IMR-90 (cell line): Measurements from ENCODE around the gene MYH6. TPM values are rescaled to one million over a fixed set of nuclear protein-coding genes. Genes with fewer than 3 reads are reported as not detected.

Experiments
- ATAC-seq: fragments of 200-7000 bp; cut with Tn5 transposase; 2 replicates; pipeline ENCODE4 v1.9.1; 2020; ENCODE audit warnings: low read depth, mild to moderate bottlenecking, moderate library complexity
- BruUV-seq: library from RNA; stranded (reverse); fragments of 400-500 nt; replicated peaks from 2 replicates; lab custom pipeline; 2021; lab: Mats Ljungman, UMichigan
- CTCF ChIA-PET: fragments of 300-600 bp; formaldehyde crosslinking; extraction: SDS; loops from one replicate; lab custom pipeline; 2021; ENCODE audit warnings: antibody characterized with exemption; lab: Yijun Ruan, JAX
- POLR2A ChIA-PET: fragments of 300-600 bp; sonication (Branson Sonifier 250); formaldehyde crosslinking; loops from one replicate; lab custom pipeline; 2022; ENCODE audit warnings: antibody characterized with exemption; ENCODE audit not compliant: unreplicated experiment; lab: Charles Lee
- DNase-seq: peaks from one replicate; pipeline ENCODE4 v3.0.0; 2013
- H2AFZ ChIP-seq: replicated peaks from 2 replicates; pipeline ENCODE3; 2013; ENCODE audit warnings: low read length, mild to moderate bottlenecking; ENCODE audit not compliant: poor library complexity
- H2AK5ac ChIP-seq: 2 replicates; pipeline ENCODE4 v1.6.1; 2013; ENCODE audit warnings: low read depth, low read length, inconsistent platforms
- H2AK9ac ChIP-seq: replicated peaks from 2 replicates; pipeline ENCODE3; 2013; ENCODE audit warnings: mild to moderate bottlenecking, low read depth, low read length, moderate library complexity; ENCODE audit not compliant: poor library complexity
- H2BK120ac ChIP-seq: 2 replicates; pipeline ENCODE4 v1.6.1; 2013; ENCODE audit warnings: low read depth, low read length, inconsistent platforms
- H2BK15ac ChIP-seq: 3 replicates; pipeline ENCODE4 v1.6.1; 2013; ENCODE audit warnings: low read depth, low read length, inconsistent platforms
- H2BK20ac ChIP-seq: 2 replicates; pipeline ENCODE4 v1.6.1; 2013; ENCODE audit warnings: low read depth, mild to moderate bottlenecking, inconsistent platforms, low read length, moderate library complexity
- H2BK5ac ChIP-seq: 2 replicates; pipeline ENCODE4 v1.6.1; 2013; ENCODE audit warnings: mild to moderate bottlenecking, low read depth, low read length, inconsistent platforms; ENCODE audit not compliant: poor library complexity, severe bottlenecking
- H3K14ac ChIP-seq: replicated peaks from 2 replicates; pipeline ENCODE4 v1.6.1; 2013; ENCODE audit warnings: low read depth, low read length, inconsistent platforms
- H3K18ac ChIP-seq: 2 replicates; pipeline ENCODE4 v1.6.1; 2013; ENCODE audit warnings: low read depth, low read length, control low read depth
- H3K23ac ChIP-seq: 2 replicates; pipeline ENCODE4 v1.6.1; 2013; ENCODE audit warnings: low read depth, low read length, inconsistent platforms
- H3K27ac ChIP-seq: 2 replicates; pipeline ENCODE4 v1.5.1; 2013; ENCODE audit warnings: mild to moderate bottlenecking, control low read depth, low read length; ENCODE audit not compliant: insufficient read depth
- H3K27me3 ChIP-seq: 2 replicates; pipeline ENCODE4 v1.6.1; 2013; ENCODE audit warnings: low read length; ENCODE audit not compliant: control insufficient read depth, insufficient read depth
- H3K36me3 ChIP-seq: 2 replicates; pipeline ENCODE4 v1.6.1; 2013; ENCODE audit warnings: low read length, mixed read lengths; ENCODE audit not compliant: control insufficient read depth, insufficient read depth
- H3K4ac ChIP-seq: 2 replicates; pipeline ENCODE4 v1.6.1; 2013; ENCODE audit warnings: low read depth, low read length, inconsistent platforms
- H3K4me1 ChIP-seq: 2 replicates; pipeline ENCODE4 v1.6.1; 2013; ENCODE audit warnings: low read length, mixed read lengths; ENCODE audit not compliant: control insufficient read depth, insufficient read depth
- H3K4me2 ChIP-seq: 2 replicates; pipeline ENCODE4 v1.6.1; 2013; ENCODE audit warnings: low read depth, mild to moderate bottlenecking, control low read depth, low read length, moderate library complexity
- H3K4me3 ChIP-seq: 2 replicates; pipeline ENCODE4 v1.5.1; 2013; ENCODE audit warnings: low read depth, mild to moderate bottlenecking, control low read depth, low read length, moderate library complexity; ENCODE audit not compliant: insufficient read depth
- H3K56ac ChIP-seq: 2 replicates; pipeline ENCODE4 v1.6.1; 2013; ENCODE audit warnings: low read length, inconsistent platforms; ENCODE audit not compliant: insufficient read depth; ENCODE audit errors: extremely low read depth
- H3K79me1 ChIP-seq, 2 experiments: 2 replicates each; pipeline ENCODE4 v1.6.1; 2013; ENCODE audit warnings: low read length in 2 of 2, inconsistent platforms in 1 of 2, low read depth in 1 of 2
- H3K9ac ChIP-seq: 2 replicates; pipeline ENCODE4 v1.6.1; 2013; ENCODE audit warnings: low read depth, low read length, control low read depth
- H3K9me1 ChIP-seq: 2 replicates; pipeline ENCODE4 v1.6.1; 2013; ENCODE audit warnings: low read length, inconsistent platforms; ENCODE audit not compliant: insufficient read depth
- H3K9me3 ChIP-seq: 2 replicates; pipeline ENCODE4 v1.6.1; 2013; ENCODE audit warnings: low read length; ENCODE audit not compliant: control insufficient read depth, insufficient read depth
- H4K20me1 ChIP-seq: 2 replicates; pipeline ENCODE4 v1.6.1; 2013; ENCODE audit warnings: low read length, inconsistent platforms; ENCODE audit not compliant: insufficient read depth
- H4K5ac ChIP-seq: 2 replicates; pipeline ENCODE4 v1.6.1; 2013; ENCODE audit warnings: mild to moderate bottlenecking, low read depth, low read length, control low read depth
- H4K8ac ChIP-seq, 2 experiments: 2 replicates each; pipeline ENCODE4 v1.6.1; 2013; ENCODE audit warnings: low read depth in 2 of 2, low read length in 2 of 2, control low read depth in 1 of 2, inconsistent platforms in 1 of 2
- H4K91ac ChIP-seq: 2 replicates; pipeline ENCODE4 v1.6.1; 2013; ENCODE audit warnings: low read depth, low read length, inconsistent platforms; ENCODE audit not compliant: insufficient read depth
- CEBPB ChIP-seq: IDR thresholded peaks from 2 replicates; pipeline ENCODE4 v1.6.1; 2012; ENCODE audit warnings: low read depth, low read length, improper control_type of control experiment
- NFE2L2 ChIP-seq: fragments of 150-350 bp; IDR thresholded peaks from 2 replicates; pipeline ENCODE4 v1.6.1; 2016; ENCODE audit warnings: low read depth, mild to moderate bottlenecking, low read length
- RFX5 ChIP-seq: IDR thresholded peaks from 2 replicates; pipeline ENCODE4 v1.8.0; 2012; ENCODE audit warnings: low read depth, mild to moderate bottlenecking, low read length, moderate library complexity
- WGBS, 2 experiments: methylation state at CpG; one replicate each; pipeline versions ENCODE4 v1.1.5 to v1.1.7; 2013; ENCODE audit warnings: missing lambda C conversion rate in 2 of 2; ENCODE audit not compliant: insufficient read length in 1 of 2; ENCODE audit errors: extremely low coverage in 2 of 2; 5-methylcytosine and 5-hydroxymethylcytosine counted together
- dilution Hi-C: fragments of 300-500 bp; cut with HindIII; formaldehyde crosslinking; loops from one replicate; pipeline ENCODE4 v1.14.3; 2018; ENCODE audit warnings: low sequenced_read_pairs; ENCODE audit not compliant: unreplicated experiment
- in situ Hi-C: fragments of 300-500 bp; cut with MboI; formaldehyde crosslinking; loops from 3 replicates; pipeline ENCODE4 v1.14.3; 2019; ENCODE audit warnings: low sequenced_read_pairs, inconsistent platforms, mixed read lengths
- intact Hi-C: fragments of 100-400 bp; cut with micrococcal nuclease; formaldehyde crosslinking; loops from 2 replicates; pipeline ENCODE4 v1.10.0; 2022
- polyA plus RNA-seq, 3 experiments: library from polyadenylated mRNA; depleted of rRNA; stranded (reverse); fragments of >200 nt; gene quantifications; 2 replicates each; pipeline ENCODE4 v1.2.3, GENCODE V29; 2012; ENCODE audit warnings: low replicate concordance in 1 of 3
- total RNA-seq: library from RNA; depleted of rRNA; stranded (reverse); fragments of >200 nt; gene quantifications from 2 replicates; pipeline ENCODE4 v1.2.3, GENCODE V29; 2012

MYH6 gene
- total and polyA plus RNA-seq, 2 of the 4 experiments (the other 2 are of a cell fraction), result not detected

DNA sequence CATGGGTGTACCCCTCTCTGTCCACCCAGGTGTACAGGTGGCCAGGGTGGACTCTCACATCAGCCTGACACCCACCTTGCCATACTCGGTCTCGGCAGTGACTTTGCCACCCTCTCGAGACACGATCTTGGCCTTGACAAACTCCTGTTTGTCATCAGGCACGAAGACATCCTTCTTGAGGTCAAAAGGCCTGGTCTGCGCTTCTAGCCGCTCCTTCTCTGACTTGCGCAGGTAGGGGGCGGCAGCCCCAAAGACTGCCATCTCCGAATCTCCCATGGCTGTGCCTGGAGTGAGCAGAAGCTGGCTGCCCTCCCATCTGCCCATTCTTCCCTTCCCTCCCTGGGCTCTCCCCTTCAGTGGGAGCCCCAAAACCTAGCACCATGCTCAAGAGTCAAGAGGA, 25.4 kb upstream of the MYH6 start:
- POLR2A ChIA-PET, result no interaction called here
- 55% methylated on average over 2 of the region's 10 CpGs; no CpG with 5 or more reads in 1 of the 2 experiments for WGBS, 2 experiments

More for the DNA sequence above, 25.4 kb upstream of the MYH6 start:
- no peak for DNase-seq
- no peak overlapping the region for H2BK120ac ChIP-seq
- no peak overlapping the region for H4K5ac ChIP-seq
- no peak overlapping the region for H2BK20ac ChIP-seq
- no peak overlapping the region for H3K23ac ChIP-seq
- no peak overlapping the region for H2BK15ac ChIP-seq
- no peaks in the 10 kb centered on the region for H3K79me1 ChIP-seq
- no peak overlapping the region for H3K4ac ChIP-seq
- H3K4me2 ChIP-seq, result no peak overlapping the region
- intact Hi-C loops, result no loop called here
- no TSS peak for BruUV-seq
- in situ Hi-C loops, result no loop called here
- H3K56ac ChIP-seq, result no peak overlapping the region
- no peak overlapping the region for H3K14ac ChIP-seq
- no peak overlapping the region for H4K91ac ChIP-seq
- H3K9me1 ChIP-seq, result no peaks in the 10 kb centered on the region; the same call in 1 of the 2 replicates
- no peak overlapping the region for H2BK5ac ChIP-seq
- ATAC-seq, result no peak
- no peaks in the 10 kb centered on the region for H3K9me3 ChIP-seq
- no peak overlapping the region for H3K18ac ChIP-seq
- dilution Hi-C loops, result no loop called here
- H4K8ac ChIP-seq, result no peak overlapping the region
- H3K36me3 ChIP-seq, result no peaks in the 10 kb centered on the region
- H3K9ac ChIP-seq, result no peak overlapping the region
- H3K4me3 ChIP-seq, result no peak overlapping the region
- no peak overlapping the region for H2AK9ac ChIP-seq
- H2AK5ac ChIP-seq, result no peak overlapping the region
- H2AFZ ChIP-seq, result no peak overlapping the region
- TF ChIP-seq CEBPB (no peak), NFE2L2 (no peak), RFX5 (no peak)
- H3K4me1 ChIP-seq, result no peaks in the 10 kb centered on the region
- H4K20me1 ChIP-seq, result no peaks in the 10 kb centered on the region
- CTCF ChIA-PET, result no interaction called here
- peaks cover 26% of the 10 kb centered on the region for H3K27me3 ChIP-seq
- H3K27ac ChIP-seq, result no peak overlapping the region
